Left lung (tissue), 10 donors: ENCODE results near the gene F7. TPM values are rescaled to one million over a fixed set of nuclear protein-coding genes. Genes with fewer than 3 reads are reported as not detected.
A peak's percentile ranks its signal among the peaks of the same experiment; 100 is the strongest.

Experiments used
- ATAC-seq: fragments of 200-7000 bp; cut with Tn5 transposase; one replicate; pipeline ENCODE4 v1.9.1; 2020; ENCODE audit warnings: moderate library complexity
- DNase-seq, 4 donors: peaks; one replicate each; pipeline ENCODE4 v3.0.0-alpha.2; 2013 to 2020
- H3K27ac ChIP-seq, 2 donors: fragments of 200-600 bp; sonication (generic) in 1 of 2; one replicate each; pipeline versions ENCODE4 v1.5.0 to v1.8.0; 2020 to 2021
- H3K27me3 ChIP-seq, 2 donors: fragments of 200-600 bp; sonication (generic) in 1 of 2; one replicate each; pipeline versions ENCODE4 v1.5.0 to v1.8.0; 2020 to 2021
- H3K36me3 ChIP-seq, 2 donors: fragments of 200-600 bp; sonication (generic) in 1 of 2; one replicate each; pipeline versions ENCODE4 v1.5.0 to v1.8.0; 2020 to 2021
- H3K4me1 ChIP-seq, 2 donors: fragments of 200-600 bp; one replicate each; pipeline ENCODE4 v1.8.0; 2021
- H3K4me3 ChIP-seq, 2 donors: fragments of 200-600 bp; sonication (generic) in 1 of 2; one replicate each; pipeline versions ENCODE4 v1.5.0 to v1.8.0; 2020 to 2021; ENCODE audit warnings: mild to moderate bottlenecking in 1 of 2
- H3K9me3 ChIP-seq, 2 donors: fragments of 200-600 bp; sonication (generic) in 1 of 2; one replicate each; pipeline versions ENCODE4 v1.5.0 to v1.8.0; 2020 to 2021
- CTCF ChIP-seq, 2 donors: fragments of 200-600 bp; sonication (generic) in 1 of 2; IDR thresholded peaks; one replicate each; pipeline versions ENCODE4 v1.5.0 to v1.8.0; 2021; ENCODE audit warnings: antibody characterized with exemption in 2 of 2
- intact Hi-C, 2 donors: fragments of 100-400 bp; cut with DNase I; formaldehyde crosslinking; loops; one replicate each; pipeline versions ENCODE4 v1.11.2 to v1.14.2; 2022
- polyA plus RNA-seq, 6 donors: library from polyadenylated mRNA; unstranded; fragments of 120-200 nt; gene quantifications; one replicate each; pipeline ENCODE4 v1.2.1, GENCODE V29; 2013; ENCODE audit not compliant: insufficient read length in 6 of 6
- total RNA-seq, 2 donors: library from RNA; stranded (reverse); fragmentation: NEBNext Ultra II Directional; extraction: Animal tissue kit (Norgen Biotek cat#: 25700); gene quantifications; one replicate each; pipeline ENCODE4 v1.2.1, GENCODE V29; 2021
- donor health status: DM: no; HTN: yes; CAD: no.
- donor health status: DM: no; HTN: no; CAD: no.

The F7 gene
- total and polyA plus RNA-seq, 8 donors = 0.46 to 1.0 (median 0.89) TPM; not detected in 2

- TF ChIP-seq CTCF (IDR thresholded peaks at IDR 0.05) = no peak
- Histone ChIP-seq H3K4me1 (no peaks in the 10 kb centered on the region), H3K4me3 (no peak overlapping the region), H3K27me3 (no peaks in the 10 kb centered on the region), H3K9me3 (no peaks in the 10 kb centered on the region), H3K36me3 (peaks cover 0 to 12% of the 10 kb centered on the region in 2 donors), H3K27ac (no peak overlapping the region)
- ATAC-seq (no peak), DNase-seq (peak in 1 of 4 donors; percentile 43)
- intact Hi-C loops = no loop called here
These were observed 45.7 kb upstream of the F7 start for GRCh38 chr13:113059891-113060290.

GRCh38 chr13:113060557-113061270, 44.9 kb upstream of the F7 start:
- Histone ChIP-seq H3K4me3 (no peak overlapping the region), H3K27me3 (no peaks in the 10 kb centered on the region), H3K4me1 (no peaks in the 10 kb centered on the region), H3K36me3 (peaks cover 0 to 12% of the 10 kb centered on the region in 2 donors), H3K27ac (no peak overlapping the region), H3K9me3 (no peaks in the 10 kb centered on the region)
- TF ChIP-seq CTCF (IDR thresholded peaks at IDR 0.05) = no peak
- peak in 1 of 4 donors; percentile 62 for DNase-seq
- no peak for ATAC-seq
- intact Hi-C loops = no loop called here

GRCh38 chr13:113061271-113061625, 44.3 kb upstream of the F7 start:
- no peak for TF ChIP-seq CTCF (IDR thresholded peaks at IDR 0.05)
- Histone ChIP-seq H3K9me3 (no peaks in the 10 kb centered on the region), H3K4me1 (no peaks in the 10 kb centered on the region), H3K36me3 (peaks cover 0 to 15% of the 10 kb centered on the region in 2 donors), H3K27me3 (no peaks in the 10 kb centered on the region), H3K27ac (no peak overlapping the region), H3K4me3 (no peak overlapping the region)
- peak in 1 of 4 donors; percentile 54 for DNase-seq
- no peak for ATAC-seq
- intact Hi-C loops = no loop called here

- Histone ChIP-seq H3K27ac (no peak overlapping the region), H3K4me1 (no peaks in the 10 kb centered on the region), H3K9me3 (no peaks in the 10 kb centered on the region), H3K4me3 (no peak overlapping the region), H3K36me3 (peaks cover 0 to 15% of the 10 kb centered on the region in 2 donors), H3K27me3 (no peaks in the 10 kb centered on the region)
- DNase-seq (peak in 1 of 4 donors; percentile 58), ATAC-seq (no peak)
- no peak for TF ChIP-seq CTCF (IDR thresholded peaks at IDR 0.05)
- intact Hi-C loops = no loop called here
These were observed 43.7 kb upstream of the F7 start for GRCh38 chr13:113061796-113062425.

- intact Hi-C loops = no loop called here
- no peaks in the 10 kb centered on the region for H3K9me3 ChIP-seq
- no peak for TF ChIP-seq CTCF (IDR thresholded peaks at IDR 0.05)
- no peak overlapping the region for H3K27ac ChIP-seq
- no peaks in the 10 kb centered on the region for H3K27me3 ChIP-seq
- peak in 1 of 4 donors; percentile 50 for DNase-seq
- peaks cover 0 to 15% of the 10 kb centered on the region in 2 donors for H3K36me3 ChIP-seq
- ATAC-seq = no peak
- no peak overlapping the region for H3K4me3 ChIP-seq
- no peaks in the 10 kb centered on the region for H3K4me1 ChIP-seq
These were observed 42.9 kb upstream of the F7 start for GRCh38 chr13:113062691-113063090.
